ENCODE data around the gene MRGPRE.

MRGPRE gene

DNA sequence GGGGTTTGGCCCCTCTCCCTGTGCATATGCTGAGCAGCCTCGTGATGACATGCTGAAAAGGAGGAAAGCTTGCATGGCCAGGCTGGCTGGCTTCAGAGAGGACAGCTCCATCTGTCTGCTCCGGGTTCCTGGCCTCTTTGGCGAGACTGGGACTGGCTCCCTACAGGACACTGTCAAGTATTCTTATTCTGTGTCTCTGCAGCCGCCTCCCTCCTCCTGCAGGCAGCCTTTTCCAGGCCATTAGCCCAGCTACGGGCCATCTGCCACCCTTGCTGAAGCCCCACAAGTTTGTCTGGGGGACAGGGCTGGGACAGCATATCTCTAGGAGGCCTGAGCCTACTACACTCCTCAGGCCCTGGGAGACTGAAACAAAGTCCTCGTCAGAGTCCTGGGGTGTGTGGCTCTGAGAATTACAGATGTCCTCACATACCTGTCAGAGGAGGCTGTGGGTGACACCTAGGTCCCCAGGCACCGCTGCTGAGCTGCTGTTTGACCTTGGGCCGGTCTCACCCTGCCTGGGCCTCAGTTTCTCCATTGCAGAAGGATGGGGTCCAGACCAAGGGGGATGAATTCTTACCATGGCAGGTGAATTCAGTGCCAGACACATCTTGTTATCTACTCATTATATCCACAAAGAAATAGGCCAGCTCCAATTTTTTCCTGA lies 24.6 kb downstream of the MRGPRE start:
- DNase-seq = no peak

DNA sequence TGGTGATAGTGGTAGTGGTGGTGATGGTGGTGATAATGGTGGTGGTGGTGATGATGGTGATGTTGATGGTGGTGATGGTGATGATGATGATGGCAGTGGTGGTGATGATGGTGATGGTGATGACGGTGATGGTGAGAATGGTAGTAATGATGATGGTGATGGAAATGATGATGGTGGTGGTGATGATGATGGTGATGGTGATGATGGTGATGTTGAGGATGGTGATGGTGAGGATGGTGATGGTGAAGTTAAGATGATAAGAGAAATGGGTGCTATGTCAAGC lies 25.4 kb downstream of the MRGPRE start:
- no peak for DNase-seq

DNA sequence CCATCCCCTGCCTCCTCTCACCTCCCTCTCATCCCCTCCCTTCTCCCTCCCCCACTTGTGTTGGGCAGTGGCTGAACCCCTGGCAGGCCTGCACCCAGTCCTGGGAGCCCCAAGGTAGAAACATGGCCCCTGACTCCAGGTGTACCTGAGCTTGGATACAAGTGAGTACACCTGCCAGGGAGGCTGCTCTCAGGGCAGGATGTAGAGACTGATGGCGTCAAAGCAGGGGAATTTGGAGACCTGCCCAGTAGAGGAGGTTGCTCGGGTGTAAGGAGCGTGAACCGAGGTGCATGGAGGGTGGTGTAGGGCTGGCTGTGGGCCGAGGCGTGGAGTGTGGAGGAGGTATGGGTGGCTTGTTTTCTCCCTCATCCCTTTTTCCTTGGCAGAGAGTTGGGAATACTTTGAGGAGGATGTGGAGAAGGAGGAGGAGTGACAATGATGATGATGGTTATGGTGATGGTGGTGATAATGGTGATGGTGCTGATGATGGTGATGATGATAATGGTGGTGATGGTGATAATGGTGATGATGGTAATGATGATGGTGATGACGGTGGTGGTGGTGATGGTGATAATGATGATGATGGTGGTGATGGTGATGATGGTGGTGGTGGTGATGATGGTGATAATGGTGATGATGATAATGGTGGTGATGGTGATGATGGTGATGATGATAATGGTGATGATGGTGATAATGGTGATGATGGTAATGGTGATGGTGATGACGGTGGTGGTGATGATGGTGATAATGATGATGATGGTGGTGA lies 25.9 kb downstream of the MRGPRE start:
- DNase-seq = no peak

DNA sequence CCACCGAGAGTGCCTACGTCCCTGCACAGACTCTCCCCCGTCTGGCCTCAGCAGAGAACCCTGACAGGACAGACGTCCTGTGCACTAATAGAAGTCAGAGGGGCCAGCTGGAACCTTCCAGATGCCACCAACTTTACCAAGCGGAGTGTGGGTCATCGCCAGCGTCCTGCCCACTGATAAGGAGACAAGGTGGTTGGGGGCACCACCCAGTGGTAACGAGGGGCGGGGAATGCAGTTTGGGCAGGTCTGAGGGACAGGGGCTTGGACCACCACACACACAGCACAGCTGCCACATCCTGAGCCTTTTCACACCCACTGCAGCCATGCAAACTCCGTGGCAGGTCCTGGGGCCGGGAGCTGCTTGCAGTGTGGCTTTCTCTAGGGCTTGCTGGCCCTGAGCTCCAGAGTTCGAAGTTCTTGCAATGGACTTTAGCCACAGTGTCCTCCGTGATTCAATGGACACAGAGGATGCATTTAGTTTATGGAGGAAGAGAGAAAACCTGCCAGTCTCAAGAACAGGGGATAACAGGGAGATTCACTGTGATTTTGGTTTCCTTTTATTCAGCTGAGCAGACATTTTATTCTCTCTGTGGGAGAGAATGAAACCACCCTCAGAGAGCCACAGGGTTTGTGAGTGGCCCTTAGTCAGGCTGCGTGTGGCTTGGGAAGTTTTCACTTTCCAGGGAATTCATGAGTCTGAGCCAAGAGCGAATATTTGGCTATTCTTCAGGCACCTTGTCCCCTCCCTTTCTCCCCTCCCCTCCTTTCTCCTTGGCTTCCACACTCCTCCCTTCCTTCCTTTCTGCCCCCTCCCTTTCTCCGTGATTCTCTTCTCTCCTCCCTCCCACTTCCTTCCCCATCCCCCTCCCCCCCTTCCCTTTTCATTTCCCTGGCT lies 26.7 kb downstream of the MRGPRE start:
- no peak for DNase-seq

DNA sequence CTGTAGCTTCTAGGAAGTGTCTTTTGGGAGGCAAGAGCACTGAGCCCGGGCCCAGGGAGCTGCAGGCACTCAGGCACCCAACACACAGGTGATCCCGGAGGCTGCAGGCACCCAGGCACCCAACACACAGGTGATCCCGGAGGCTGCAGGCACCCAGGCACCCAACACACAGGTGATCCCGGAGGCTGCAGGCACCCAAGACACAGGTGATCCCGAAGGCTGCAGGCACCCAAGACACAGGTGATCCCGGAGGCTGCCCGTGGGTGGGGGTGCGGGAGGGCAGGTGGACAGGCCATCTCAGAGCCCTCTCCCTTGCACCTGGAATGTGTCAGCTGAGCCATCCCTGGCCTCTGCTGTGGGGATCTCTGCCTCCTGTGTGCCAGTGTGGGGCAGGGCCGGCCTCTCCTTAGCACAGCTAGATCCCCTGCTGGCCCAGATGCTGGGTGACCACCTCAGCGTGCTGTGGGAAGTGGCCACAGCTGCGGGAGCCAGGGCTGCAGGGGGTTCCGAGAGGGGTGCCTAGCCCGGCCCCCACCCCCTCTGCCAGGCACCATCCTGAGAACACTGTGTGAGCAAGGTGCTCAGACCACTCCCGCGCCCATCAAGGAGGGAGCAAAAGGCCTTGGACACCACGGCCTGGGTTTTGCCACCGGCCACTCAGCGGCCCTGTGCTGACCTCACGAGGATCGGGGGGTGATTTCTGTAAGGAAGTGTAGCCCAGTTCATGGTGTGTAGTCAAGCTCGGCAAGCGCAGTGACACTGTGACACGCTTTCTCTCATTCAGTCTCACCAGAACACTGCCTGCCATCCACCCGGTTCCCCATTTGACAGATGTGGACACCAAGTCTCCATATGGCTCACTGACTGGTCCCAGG lies 27.8 kb downstream of the MRGPRE start:
- no peak for DNase-seq

DNA sequence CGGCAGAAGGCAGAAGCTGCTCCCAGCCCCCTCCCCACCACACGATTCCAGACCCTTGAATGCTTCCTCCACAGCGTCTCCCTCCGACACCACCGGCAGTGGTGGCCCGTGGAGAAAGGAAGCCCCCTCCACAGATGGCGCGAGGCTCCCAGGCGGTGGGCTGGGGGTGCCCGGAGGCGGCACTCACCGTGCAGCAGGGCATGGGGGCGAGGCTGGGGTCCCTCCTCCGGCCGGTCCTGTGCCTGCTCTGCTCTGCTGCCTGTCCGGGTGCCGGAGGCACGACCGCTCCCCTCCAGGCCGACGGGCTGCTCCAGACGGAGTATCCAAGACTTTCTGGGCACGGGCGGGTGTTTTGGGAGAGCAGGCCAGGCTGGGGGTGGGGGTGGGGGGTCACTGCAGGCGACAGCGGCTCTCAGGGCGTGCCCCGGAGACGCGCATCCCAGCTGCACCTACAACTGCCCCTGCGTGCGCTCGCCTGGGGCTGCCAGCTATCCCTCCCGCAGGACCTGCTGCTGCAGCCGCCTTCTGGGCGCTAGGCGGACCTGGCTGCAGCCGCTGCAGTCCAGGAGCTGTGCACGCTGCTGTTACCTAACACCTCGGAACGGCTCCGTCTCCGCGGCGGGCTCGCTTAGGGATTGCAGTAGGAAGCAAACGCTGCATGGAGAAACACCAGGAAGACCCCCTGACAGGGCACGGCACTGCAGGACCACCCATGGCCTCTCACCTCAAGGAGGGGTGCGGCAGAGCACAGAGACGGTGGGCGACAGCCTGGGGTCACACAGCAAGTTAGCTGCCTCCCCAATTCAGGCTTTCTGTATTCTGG lies 28.8 kb downstream of the MRGPRE start:
- DNase-seq = no peak

DNA sequence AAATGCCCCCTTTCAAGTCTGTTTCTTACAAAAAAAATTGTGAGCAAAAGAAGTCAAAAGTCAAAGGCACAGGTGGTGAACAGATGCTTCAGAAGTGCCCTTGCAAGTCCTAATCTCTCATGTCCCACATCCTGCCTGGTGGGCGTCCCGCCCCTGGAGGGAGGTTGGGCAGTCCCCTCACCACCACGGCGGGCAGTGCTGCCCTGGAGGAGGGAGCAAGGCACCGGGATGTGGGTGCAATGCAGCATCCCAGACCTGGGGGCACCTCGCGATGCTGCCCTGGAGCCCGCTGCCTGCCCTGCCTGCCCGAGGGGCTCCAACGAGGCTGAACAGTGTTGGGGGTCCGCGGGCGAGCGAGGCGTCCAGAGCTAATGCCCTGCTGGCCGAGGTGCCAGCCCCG lies 29.5 kb downstream of the MRGPRE start:
- no peak for DNase-seq

DNA sequence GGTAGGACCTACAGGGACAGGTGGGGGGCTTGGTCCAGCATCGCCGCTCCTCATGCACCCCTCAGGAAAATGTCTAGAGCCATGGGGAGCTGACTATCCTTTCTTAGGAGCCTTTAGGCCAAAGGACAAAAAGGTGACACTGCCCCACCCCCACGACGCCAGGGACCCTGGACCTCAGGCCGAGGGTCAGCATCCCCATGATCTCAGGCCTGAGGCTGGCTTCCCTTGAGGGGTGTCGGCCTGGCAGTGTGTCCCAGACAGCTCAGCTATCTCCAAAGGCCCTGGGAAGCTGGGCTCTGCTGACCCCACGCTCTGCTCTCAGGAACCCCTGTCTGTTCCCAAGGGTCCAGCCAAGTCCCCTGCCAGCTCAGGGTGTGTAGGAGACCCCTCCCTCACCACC lies 29.9 kb downstream of the MRGPRE start:
- DNase-seq = no peak

DNA sequence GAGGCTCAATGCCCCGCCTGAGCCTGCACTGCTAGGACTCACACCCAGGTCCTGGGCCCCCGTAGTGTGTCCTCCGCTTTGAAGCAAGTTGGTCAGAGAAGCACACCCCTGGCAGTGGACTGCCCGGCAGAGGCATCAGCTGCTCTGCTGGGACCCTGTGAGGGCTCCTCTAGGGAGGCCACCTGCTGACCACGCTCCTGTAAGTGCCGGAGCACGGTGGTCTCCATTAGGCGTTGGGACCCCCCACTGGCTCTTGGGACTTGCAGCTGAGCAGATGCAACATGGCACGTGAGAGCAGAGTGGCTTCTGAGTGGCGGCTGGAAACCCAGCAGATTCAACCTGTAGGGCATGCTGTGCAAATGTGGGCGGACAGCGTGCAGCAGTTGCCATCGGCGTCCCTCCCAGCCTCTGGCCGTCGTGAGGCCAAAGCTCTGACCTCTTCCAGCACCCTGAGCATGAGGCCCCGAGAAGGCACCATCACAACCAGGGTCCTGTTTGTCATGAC lies 30.5 kb downstream of the MRGPRE start:
- DNase-seq = no peak

DNA sequence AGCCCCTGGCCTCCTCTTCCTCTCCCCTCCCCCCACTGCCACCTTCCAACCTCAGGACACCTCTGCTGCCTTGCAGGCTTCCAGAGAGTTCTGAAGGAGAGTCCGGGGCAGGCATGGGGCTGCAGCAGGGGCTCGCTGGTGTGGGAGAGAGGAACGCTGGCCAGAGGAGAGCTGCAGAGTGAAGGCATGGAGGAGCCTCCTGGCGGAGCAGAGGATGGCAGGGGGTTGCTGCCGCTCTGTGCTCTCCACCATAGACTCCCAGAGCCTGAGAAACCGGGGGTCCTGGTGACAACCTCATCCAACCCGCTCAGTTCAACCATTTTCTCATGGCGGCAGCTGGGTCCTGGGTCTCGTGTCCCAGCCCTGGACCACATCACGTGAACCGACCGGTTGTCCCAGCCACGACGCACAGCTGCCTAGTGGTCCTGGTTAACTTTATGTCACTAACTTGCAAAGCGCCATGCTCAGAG lies 31.1 kb downstream of the MRGPRE start:
- no peak for DNase-seq

DNA sequence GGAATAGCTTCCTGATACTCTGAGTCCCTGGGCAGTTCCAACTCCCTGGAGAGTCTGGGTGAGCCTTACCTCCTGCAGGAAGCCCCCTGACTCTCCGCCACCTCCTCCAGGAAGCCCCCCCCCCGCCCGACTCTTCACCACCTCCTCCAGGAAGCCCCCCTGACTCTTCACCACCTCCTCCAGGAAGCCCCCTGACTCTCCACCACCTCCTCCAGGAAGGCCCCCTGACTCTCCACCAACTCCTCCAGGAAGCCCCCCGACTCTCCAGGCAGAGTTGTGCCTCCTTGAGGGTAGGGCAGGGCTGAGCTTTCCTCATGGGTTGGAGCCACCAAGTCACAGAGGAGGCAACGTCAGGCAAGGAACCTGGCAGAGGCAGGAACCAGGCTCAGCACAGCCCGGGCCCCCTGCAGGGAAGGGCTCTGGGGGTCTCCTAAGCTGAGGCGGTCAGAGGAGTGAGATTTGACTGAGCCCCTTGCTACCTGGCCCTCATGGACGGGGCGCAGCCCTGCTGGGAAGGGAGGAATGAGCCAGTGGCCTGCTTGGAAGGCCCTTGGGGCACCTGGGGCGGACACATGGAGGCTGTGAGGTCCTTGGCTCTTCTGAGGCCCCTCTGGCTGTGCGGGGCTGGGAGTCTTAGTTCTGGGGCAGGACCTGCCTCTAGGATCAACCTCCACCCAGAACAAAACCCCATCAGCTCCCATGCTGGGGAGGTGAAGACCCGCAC lies 31.7 kb downstream of the MRGPRE start:
- DNase-seq = no peak

DNA sequence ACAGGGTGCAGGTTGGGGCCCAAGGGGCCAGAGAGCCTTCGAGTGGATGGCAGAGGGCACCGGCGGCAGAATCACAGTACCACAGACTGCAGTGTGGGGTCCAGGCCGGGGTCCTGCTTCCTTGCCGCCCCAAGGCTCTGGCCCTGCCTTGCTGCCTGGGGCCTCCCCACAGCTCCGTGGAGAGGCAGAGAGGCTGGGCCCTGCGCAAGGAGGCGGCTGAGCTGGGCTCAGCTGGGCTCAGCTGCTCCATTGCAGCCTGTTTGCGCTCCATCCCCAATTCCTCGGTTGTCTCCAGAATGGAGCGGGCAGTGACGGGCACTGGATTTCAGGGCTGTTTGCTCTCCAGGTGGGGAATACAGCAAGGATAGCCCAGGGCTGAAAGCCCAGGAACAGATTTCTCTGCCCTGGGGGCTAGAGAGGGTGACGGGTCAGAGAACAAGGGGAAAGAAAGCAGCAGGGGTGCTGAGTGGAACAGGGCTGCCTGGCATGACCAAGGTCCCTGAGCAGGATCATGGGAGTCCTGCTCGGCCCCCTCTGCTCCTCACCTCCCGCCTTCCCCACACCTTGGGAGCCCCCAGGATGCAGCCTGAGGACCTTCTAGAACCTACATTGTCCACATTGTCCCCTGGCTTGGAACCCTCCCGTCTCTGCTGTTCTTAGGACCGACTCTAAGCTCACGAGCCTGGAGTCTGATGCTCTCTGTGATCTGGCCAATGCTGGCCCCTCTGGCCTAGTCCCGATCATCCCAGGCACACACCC lies 32.5 kb downstream of the MRGPRE start:
- DNase-seq = no peak

DNA sequence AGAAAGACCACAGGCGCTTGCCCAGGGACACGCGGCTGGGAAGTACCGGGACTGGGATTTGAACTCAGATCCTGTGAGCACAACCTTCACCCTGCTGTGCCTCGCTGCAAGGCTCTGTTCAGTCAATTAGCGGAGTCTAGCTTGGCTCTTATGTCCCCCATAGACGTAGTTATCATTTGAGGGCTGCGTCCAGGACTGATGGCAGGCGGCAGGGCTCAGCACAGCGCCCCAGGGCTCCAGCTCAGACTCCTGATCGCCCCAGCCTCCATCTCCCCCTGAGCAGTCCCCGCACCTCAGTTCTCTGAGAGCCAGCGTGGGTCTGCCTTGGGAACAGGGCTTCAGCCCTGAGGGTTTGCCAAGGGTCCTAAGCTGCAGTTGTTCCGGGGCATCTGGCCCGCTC lies 33.4 kb downstream of the MRGPRE start:
- no peak for DNase-seq

DNA sequence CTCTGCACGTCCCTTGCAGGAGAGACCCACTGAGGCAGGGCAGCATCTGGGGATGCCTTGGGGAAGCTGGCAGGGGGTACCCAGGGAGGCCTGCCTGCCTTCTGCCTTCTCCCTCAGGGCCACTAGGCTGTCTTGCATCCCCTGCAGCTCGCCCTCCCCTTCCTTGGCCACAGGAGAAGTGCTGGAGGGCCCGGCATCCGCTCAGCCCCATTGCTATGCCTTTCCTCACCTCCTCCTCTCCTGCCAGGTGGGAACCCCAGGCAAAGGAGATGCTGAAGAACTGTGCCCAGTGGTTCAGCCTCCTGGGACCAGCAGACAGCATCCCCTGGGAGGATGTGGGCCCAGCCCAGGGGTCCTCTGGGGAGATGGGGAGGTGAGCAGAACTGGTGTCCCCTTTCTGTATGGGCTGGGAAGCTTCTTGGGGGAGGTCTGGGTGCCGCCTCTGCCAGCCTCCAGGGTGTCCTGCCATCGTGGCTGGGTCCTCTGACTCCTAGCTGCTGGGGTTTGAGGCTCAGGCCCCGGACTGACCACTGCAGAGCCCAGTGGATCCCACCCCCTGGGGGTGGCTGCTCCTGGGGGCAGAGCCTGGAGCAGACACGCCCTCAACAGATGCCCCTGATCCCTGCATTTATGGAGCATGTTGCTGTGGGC lies 34.2 kb downstream of the MRGPRE start:
- DNase-seq = no peak

DNA sequence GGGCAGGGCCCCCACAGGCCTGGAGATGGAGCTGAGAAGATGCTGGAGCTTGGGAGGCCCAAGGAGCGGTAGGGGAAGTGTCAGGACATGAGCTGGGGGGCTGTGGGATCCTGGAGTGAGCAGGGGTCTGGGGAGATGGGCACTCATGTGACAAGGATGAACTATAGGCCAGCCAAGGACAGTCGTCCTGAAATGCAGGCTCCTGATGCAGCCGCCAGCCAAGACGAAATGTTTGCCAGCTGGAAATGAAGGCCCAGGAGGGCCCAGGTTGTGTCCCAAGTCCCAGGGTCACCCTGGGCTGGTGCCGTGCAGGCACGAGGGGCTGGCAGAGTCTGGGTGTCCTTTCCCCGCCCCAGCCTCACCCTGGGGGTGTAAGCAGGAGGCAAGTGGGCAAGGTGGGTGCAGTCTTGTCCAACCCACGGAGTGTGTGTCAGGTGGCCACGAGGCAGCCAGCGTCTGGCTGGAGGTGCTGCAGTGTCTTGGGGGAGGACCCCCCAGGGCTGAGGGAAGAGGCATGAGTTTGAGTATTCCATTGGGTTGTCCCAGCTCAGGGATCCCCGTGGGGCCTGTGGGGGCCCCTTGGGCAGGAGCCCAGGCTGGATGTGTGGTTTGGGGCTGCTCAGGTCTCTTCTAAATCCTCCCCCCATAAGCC lies 35.0 kb downstream of the MRGPRE start:
- DNase-seq = no peak

DNA sequence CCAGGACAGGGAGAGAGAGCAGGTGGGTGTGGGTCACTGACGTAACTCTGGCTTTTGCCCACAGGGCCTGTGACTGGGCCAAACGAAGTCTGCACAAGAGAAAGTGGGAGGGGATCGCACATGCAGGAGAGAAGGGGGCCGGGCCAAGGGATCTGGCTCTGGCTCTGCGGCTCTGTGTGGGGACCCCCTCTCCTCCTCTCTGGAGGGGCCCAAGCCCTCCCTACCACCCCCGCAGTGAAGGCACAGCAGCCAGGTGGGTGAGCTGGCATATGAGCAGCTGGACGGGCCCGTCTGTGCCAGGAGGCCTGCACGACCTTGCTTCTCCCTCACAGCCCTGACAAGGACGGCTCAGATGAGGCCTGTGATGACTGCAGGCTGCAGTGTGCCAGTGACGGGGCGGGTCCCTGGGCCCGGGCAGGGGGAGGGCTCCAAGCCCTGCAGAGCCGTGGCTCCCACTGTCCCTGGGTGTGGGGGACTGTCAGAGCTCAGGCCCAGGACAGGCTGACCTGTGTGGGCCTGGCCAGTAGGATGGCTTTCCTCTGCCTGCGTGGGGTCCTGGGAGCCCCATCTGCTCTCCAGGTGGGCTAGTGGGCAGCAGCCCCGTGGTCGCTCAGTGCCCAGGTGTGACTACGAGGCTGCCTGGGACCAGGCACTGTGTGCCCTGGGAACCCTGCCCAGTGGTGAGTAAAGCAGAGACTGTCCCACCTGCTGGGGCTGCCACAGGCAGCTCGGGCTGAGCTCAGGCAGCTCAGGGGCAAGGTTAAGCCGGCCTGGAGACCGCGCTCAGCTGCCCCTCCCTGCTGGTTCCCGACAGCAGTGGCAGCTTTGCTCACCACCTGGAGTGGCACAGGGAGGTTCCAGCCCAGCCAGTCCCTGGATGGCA lies 35.8 kb downstream of the MRGPRE start:
- DNase-seq = no peak

DNA sequence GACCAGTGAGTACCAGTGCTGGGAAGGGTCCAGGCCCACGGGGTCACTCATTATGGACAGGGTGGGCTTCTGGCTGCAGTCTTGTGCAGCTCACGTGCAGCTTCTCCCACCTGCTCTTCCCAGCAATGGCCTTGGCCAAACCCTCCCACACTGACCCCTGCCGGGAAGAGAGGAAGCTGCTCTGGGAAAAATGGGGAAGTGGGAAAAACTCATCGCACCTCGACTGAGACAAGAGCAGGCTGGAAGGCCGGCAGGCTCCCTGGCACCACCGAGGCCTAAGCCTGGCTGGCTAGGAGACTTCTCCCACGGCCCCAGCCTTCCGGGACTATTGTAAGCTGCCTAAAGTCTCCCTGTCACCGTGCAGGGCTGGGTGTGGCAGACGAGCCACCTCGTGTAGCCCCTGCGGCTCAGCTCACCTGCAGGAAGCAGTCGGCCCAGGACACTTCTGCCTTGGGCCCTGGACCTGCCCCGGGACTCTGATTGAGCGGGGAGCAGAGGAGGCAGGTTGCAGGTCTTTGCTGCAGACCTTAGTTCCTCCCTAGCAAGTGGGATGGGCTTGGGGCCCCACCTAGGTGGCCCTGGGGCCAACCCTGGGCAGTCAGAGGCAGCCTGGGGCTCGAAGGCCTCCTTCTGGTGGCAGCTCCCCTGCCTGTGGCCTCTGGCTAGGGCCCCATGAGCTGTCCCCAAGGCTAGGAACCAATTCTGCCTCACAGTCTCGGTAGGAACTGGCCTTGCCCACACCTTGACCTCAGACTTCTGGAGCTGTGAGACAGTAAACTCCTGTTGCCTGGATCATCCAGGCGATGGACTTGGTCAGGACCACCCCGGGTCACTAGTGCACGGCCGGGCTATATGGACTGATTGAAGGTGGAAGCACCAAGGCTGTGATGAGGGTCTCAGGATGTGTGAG lies 36.7 kb downstream of the MRGPRE start:
- DNase-seq = no peak

Measured in GDM1 (cell line).